ENCODE results near the gene DNAJC4.

The DNAJC4 gene

GRCh38 chr11:64261556-64262080 lies 31.3 kb downstream of the DNAJC4 start:
- no peak overlapping the region for H3K4me3 ChIP-seq
- H3K27ac ChIP-seq, result no peak overlapping the region
- TF ChIP-seq CTCF (IDR thresholded peaks at IDR 0.05), result no peak
- no peak for DNase-seq (ENCODE audit: low spot score)

- TF ChIP-seq CTCF (IDR thresholded peaks at IDR 0.05), result no peak
- no peak for DNase-seq (ENCODE audit: low spot score)
- H3K4me3 ChIP-seq, result no peak overlapping the region
- no peak overlapping the region for H3K27ac ChIP-seq
Observed at GRCh38 chr11:64262271-64263002, 32.1 kb downstream of the DNAJC4 start.

DNA sequence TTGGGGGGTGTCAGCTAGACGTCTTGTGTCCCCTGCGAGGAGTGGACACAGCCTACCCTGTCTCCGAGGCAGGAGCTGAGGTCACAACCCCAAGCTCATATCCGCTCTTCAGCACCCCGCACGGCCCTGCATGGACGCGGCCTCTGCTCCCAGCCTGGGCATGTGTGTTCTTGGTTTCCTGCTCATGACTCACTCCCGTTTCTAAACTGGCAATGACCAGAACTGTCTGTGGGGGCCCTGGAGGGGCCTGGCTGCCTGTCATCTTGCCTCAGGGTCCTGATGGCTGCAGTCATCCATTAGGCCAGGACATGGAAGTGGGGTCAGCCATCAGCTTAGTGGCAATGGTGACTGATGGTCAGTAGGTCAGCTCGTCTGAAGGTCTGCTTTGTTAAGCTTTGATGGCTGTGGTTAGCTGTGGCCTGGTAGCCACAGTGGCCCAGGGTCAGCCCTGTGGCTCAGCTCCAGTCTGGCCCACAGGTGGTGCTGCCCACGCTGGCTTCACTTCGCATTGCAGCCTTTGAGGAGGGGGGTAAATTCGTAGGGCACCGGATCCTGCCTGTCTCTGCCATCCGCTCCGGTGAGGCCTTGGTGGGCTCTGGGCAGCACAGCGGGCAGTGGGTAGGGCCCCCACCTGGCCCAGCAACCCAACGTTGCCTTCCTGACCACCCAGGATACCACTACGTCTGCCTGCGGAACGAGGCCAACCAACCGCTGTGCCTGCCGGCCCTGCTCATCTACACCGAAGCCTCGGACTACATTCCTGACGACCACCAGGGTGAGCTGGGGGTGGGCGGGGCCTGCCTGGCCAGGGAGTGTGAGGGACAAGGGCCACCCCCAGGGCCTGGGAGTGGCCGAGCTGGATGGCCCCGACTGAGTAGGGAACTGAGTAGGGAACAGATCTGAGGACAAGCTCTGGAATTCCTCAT lies 32.9 kb downstream of the DNAJC4 start:
- DNase-seq (ENCODE audit: low spot score), result no peak
- no peak for TF ChIP-seq CTCF (IDR thresholded peaks at IDR 0.05)
- no peak overlapping the region for H3K4me3 ChIP-seq
- no peak overlapping the region for H3K27ac ChIP-seq

DNA sequence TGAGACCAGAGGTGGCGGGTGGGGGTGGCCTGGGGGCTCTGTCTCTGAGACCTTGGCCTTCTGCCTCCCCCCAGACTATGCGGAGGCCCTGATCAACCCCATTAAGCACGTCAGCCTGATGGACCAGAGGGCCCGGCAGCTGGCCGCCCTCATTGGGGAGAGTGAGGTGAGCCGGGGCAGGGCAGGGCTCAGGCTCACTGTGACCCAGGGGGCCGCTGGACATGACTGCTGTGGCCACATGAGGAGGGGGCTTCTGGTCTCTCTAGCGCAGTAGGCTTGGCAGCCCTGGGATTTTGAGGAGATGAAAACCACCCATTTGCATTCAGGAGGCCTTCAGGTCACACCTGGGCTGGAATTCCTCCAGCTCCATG lies 33.6 kb downstream of the DNAJC4 start:
- no peak for DNase-seq (ENCODE audit: low spot score)
- Histone ChIP-seq H3K27ac (no peak overlapping the region), H3K4me3 (no peak overlapping the region)
- no peak for TF ChIP-seq CTCF (IDR thresholded peaks at IDR 0.05)

DNA sequence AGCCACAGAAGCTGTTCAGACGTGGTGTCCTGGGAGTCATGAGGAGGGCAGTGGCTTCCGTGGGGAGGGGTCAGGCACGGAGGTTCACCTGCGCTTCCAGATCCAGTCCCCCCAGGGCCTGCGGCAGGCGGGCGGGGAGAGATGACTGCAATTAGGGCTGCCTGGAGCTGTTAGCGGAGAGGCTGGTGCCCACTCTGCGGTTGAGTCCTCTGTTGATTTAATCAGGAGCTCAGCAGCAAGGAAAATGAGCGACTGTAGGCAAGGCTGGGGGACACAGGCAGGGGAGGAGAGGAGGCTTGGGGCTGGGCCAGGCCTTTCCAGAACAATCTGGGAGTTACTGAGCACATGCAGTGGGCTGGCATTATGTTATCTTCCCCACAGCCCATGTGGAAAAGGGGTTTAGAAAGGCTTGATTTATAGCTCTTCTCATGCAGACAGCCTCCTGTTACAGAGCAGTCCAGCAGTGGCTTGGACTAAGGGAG lies 34.1 kb downstream of the DNAJC4 start:
- DNase-seq (ENCODE audit: low spot score), result no peak
- TF ChIP-seq CTCF (IDR thresholded peaks at IDR 0.05), result no peak
- Histone ChIP-seq H3K4me3 (no peak overlapping the region), H3K27ac (no peak overlapping the region)

DNA sequence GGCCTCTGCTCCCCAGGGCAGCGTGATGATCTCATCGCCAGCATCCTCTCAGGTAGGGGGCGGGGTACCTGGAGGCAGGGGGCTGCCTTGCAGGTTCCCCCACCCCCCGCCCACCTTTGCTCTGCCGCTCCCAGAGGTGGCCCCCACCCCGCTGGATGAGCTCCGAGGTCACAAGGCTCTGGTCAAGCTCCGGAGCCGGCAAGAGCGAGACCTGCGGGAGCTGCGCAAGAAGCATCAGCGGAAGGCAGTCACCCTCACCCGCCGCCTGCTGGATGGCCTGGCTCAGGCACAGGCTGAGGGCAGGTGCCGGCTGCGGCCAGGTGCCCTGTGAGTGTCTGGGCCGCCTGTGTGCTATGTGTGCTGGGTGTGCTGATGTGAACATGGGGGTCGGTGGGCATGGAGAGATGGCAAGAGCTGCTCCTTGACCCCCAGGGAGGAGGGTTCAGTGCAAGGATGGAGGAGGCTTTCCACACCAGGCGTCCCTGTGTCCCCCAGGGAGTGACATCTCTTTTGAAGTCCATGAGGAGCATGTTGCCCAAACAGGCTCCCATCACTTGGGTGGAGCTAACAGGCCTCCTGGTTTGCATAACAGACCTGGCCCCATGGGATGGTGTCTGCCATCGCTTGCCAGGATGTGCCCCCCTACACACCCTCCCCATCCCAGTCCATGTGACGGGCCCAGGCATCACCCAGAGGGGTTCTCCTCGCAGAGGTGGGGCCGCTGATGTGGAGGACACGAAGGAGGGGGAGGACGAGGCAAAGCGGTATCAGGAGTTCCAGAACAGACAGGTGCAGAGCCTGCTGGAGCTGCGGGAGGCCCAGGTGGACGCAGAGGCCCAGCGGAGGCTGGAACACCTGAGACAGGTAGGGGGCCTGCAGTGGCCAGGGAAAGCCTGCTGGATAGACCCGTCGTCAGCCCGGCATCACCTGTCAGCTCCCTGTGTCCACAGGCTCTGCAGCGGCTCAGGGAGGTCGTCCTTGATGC lies 35.1 kb downstream of the DNAJC4 start:
- no peak for DNase-seq (ENCODE audit: low spot score)
- TF ChIP-seq CTCF (IDR thresholded peaks at IDR 0.05), result no peak
- H3K27ac ChIP-seq, result no peak overlapping the region
- no peak overlapping the region for H3K4me3 ChIP-seq

All from coronary artery (tissue), 2 donors.